ENCODE data around the gene SPP1. TPM values are rescaled to one million over a fixed set of nuclear protein-coding genes. Genes with fewer than 3 reads are reported as not detected.
"Not testable (repeated sequence)": the region's sequence is repeated elsewhere in the genome, so short reads cannot be mapped to it uniquely, and the experiment has no call there.

The SPP1 gene
- polyA plus RNA-seq, 2 donors: 0.59 to 1.6 TPM

GRCh38 chr4:87982446-87983010 lies 7.0 kb downstream of the SPP1 start:
- WGBS, 2 donors: 90% methylated on average over 13 of the region's 13 CpGs
- no peaks in the 10 kb centered on the region for H3K4me1 ChIP-seq (ENCODE audit: control insufficient read depth in 2 of 2, insufficient read depth in 2 of 2, low read length in 1 of 2)

DNA sequence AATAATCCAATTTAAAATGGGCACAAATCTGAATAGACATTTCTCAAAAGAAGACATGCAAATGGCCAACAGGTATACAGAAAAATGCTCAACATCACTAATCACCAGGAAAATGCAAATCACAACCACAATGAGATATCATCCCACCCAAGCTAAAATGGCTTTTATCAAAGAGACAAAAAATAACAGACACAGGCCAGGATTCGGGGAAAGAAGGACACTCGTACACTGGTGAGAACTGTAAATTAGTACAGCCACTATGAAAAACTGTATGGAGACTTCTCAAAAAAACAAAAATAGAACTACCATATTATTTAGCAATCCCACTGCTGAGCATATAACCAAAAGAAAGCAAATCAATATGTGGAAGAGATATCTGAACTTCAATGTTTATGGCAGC lies 8.5 kb downstream of the SPP1 start:
- no peak overlapping the region for H3K27ac ChIP-seq (ENCODE audit: low read depth in 2 of 2, low read length in 1 of 2)
- H3K36me3 ChIP-seq (ENCODE audit: control insufficient read depth in 2 of 2, insufficient read depth in 2 of 2, low read length in 1 of 2): no peaks in the 10 kb centered on the region
- no peaks in the 10 kb centered on the region for H3K9me3 ChIP-seq (ENCODE audit: control insufficient read depth in 2 of 2, insufficient read depth in 1 of 2, low read depth in 1 of 2, low read length in 1 of 2)
- WGBS, 2 donors: 94% methylated on average over 2 of the region's 2 CpGs
- no peaks in the 10 kb centered on the region for H3K27me3 ChIP-seq (ENCODE audit: control insufficient read depth in 1 of 2, insufficient read depth in 2 of 2, low read length in 2 of 2)
- H3K4me3 ChIP-seq (ENCODE audit: low read depth in 1 of 2, low read length in 2 of 2): no peak overlapping the region
- H3K4me1 ChIP-seq (ENCODE audit: control insufficient read depth in 2 of 2, insufficient read depth in 2 of 2, low read length in 1 of 2): no peaks in the 10 kb centered on the region

More at GRCh38 chr4:87982446-87983010, 7.0 kb downstream of the SPP1 start:
- Histone ChIP-seq H3K9me3 (ENCODE audit: control insufficient read depth in 2 of 2, insufficient read depth in 1 of 2, low read depth in 1 of 2, low read length in 1 of 2) (no peaks in the 10 kb centered on the region), H3K27me3 (ENCODE audit: control insufficient read depth in 1 of 2, insufficient read depth in 2 of 2, low read length in 2 of 2) (no peaks in the 10 kb centered on the region), H3K36me3 (ENCODE audit: control insufficient read depth in 2 of 2, insufficient read depth in 2 of 2, low read length in 1 of 2) (no peaks in the 10 kb centered on the region), H3K27ac (ENCODE audit: low read depth in 2 of 2, low read length in 1 of 2) (no peak overlapping the region), H3K4me3 (ENCODE audit: low read depth in 1 of 2, low read length in 2 of 2) (no peak overlapping the region)

DNA sequence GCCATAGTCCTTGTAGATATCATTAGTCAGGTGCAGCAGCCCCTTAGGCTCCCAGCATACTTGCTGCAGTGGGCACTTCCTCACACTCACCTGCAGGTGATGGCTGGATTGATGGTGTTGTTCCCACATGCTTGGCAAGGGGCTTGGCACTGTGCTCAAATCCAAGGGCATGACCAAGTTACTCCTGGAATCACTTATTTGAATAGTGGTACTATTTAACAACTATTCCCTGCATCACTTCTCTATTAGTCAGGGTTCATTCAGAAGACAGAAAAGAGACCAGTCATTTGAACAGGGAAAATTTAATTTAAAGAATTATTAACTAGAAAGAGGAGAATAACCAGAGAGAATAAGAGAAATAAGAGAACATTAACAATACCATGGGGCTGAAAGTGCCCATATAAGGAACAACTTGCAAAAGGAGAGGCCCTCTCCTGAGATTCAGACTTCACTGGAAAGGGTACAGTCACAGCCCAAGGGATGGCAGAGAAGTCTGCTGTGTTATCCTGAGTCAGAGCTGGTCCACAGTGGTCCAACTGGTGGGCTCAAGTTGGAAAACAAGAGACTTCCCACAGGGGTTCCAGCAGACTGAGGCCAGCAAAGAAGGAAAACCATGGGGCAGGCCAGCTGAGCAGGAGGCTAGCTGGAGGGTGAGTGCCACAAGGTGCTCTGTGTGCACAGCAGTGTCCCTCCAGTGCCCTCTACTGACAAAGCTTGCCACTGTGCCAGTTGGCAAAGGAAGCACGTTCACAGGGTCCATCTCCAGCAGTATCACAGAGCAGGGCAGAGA lies 9.8 kb downstream of the SPP1 start:
- no peaks in the 10 kb centered on the region for H3K4me1 ChIP-seq (ENCODE audit: control insufficient read depth in 2 of 2, insufficient read depth in 2 of 2, low read length in 1 of 2)
- H3K4me3 ChIP-seq (ENCODE audit: low read depth in 1 of 2, low read length in 2 of 2): no peak overlapping the region
- H3K27me3 ChIP-seq (ENCODE audit: control insufficient read depth in 1 of 2, insufficient read depth in 2 of 2, low read length in 2 of 2): no peaks in the 10 kb centered on the region
- H3K27ac ChIP-seq (ENCODE audit: low read depth in 2 of 2, low read length in 1 of 2): no peak overlapping the region
- WGBS, 2 donors: 0 to 4% methylated on average over 1 of the region's 1 CpG
- no peaks in the 10 kb centered on the region for H3K36me3 ChIP-seq (ENCODE audit: control insufficient read depth in 2 of 2, insufficient read depth in 2 of 2, low read length in 1 of 2)
- no peaks in the 10 kb centered on the region for H3K9me3 ChIP-seq (ENCODE audit: control insufficient read depth in 2 of 2, insufficient read depth in 1 of 2, low read depth in 1 of 2, low read length in 1 of 2)

DNA sequence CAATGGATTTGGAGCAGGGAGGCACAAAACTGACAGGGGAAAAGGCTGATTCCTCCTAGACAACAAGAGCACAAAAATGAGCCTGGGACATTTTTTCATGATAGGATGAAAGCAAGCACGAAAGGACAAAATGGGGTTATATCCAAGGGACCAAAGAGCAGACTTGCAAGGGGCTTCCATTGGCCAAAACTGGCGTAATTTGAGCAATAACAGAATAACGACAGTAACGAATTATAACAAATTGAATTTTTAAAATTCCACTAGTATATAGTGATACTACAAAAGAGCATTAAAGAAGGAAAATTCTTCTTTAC lies 10.3 kb downstream of the SPP1 start:
- H3K36me3 ChIP-seq (ENCODE audit: control insufficient read depth in 2 of 2, insufficient read depth in 2 of 2, low read length in 1 of 2): no peaks in the 10 kb centered on the region
- H3K27me3 ChIP-seq (ENCODE audit: control insufficient read depth in 1 of 2, insufficient read depth in 2 of 2, low read length in 2 of 2): no peaks in the 10 kb centered on the region
- H3K4me3 ChIP-seq (ENCODE audit: low read depth in 1 of 2, low read length in 2 of 2): no peak overlapping the region
- no peaks in the 10 kb centered on the region for H3K9me3 ChIP-seq (ENCODE audit: control insufficient read depth in 2 of 2, insufficient read depth in 1 of 2, low read depth in 1 of 2, low read length in 1 of 2)
- H3K27ac ChIP-seq (ENCODE audit: low read depth in 2 of 2, low read length in 1 of 2): no peak overlapping the region
- H3K4me1 ChIP-seq (ENCODE audit: control insufficient read depth in 2 of 2, insufficient read depth in 2 of 2, low read length in 1 of 2): no peaks in the 10 kb centered on the region
- WGBS, 2 donors: 60 to 69% methylated on average over 4 of the region's 4 CpGs

DNA sequence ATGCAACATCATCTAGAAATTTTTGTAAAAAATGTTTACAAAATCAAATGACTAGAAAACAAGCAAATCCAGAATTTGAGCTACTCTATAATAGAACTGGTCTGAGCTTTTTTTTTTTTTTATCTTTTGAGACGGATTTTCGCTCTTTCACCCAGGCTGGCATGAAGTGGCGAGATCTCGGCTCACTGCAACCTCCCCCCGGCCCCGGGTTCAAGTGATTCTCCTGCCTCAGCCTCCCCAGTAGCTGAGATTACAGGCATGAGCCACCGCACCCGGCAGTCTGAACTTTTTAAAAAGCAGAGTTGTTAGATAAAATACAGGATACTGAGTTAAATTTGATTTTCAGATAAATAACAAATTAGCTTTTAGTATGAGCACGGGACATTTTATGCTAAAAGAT lies 11.0 kb downstream of the SPP1 start:
- no peaks in the 10 kb centered on the region for H3K9me3 ChIP-seq (ENCODE audit: control insufficient read depth in 2 of 2, insufficient read depth in 1 of 2, low read depth in 1 of 2, low read length in 1 of 2)
- no peaks in the 10 kb centered on the region for H3K27me3 ChIP-seq (ENCODE audit: control insufficient read depth in 1 of 2, insufficient read depth in 2 of 2, low read length in 2 of 2)
- H3K27ac ChIP-seq (ENCODE audit: low read depth in 2 of 2, low read length in 1 of 2): no peak overlapping the region
- no peaks in the 10 kb centered on the region for H3K36me3 ChIP-seq (ENCODE audit: control insufficient read depth in 2 of 2, insufficient read depth in 2 of 2, low read length in 1 of 2)
- WGBS, 2 donors: 91 to 92% methylated on average over 9 of the region's 9 CpGs
- no peaks in the 10 kb centered on the region for H3K4me1 ChIP-seq (ENCODE audit: control insufficient read depth in 2 of 2, insufficient read depth in 2 of 2, low read length in 1 of 2)
- H3K4me3 ChIP-seq (ENCODE audit: low read depth in 1 of 2, low read length in 2 of 2): no peak overlapping the region

GRCh38 chr4:87989765-87990164 lies 14.3 kb downstream of the SPP1 start:
- Histone ChIP-seq H3K36me3 (ENCODE audit: control insufficient read depth in 2 of 2, insufficient read depth in 2 of 2, low read length in 1 of 2) (no peaks in the 10 kb centered on the region), H3K27ac (ENCODE audit: low read depth in 2 of 2, low read length in 1 of 2) (no peak overlapping the region), H3K27me3 (ENCODE audit: control insufficient read depth in 1 of 2, insufficient read depth in 2 of 2, low read length in 2 of 2) (no peaks in the 10 kb centered on the region), H3K9me3 (ENCODE audit: control insufficient read depth in 2 of 2, insufficient read depth in 1 of 2, low read depth in 1 of 2, low read length in 1 of 2) (no peaks in the 10 kb centered on the region), H3K4me3 (ENCODE audit: low read depth in 1 of 2, low read length in 2 of 2) (no peak overlapping the region), H3K4me1 (ENCODE audit: control insufficient read depth in 2 of 2, insufficient read depth in 2 of 2, low read length in 1 of 2) (no peaks in the 10 kb centered on the region)
- WGBS, 2 donors: 87 to 88% methylated on average over 4 of the region's 4 CpGs

GRCh38 chr4:87995435-87995834 lies 19.9 kb downstream of the SPP1 start:
- no peak overlapping the region for H3K27ac ChIP-seq (ENCODE audit: low read depth in 2 of 2, low read length in 1 of 2)
- no peak overlapping the region for H3K4me3 ChIP-seq (ENCODE audit: low read depth in 1 of 2, low read length in 2 of 2)

GRCh38 chr4:87999191-87999691 lies 23.7 kb downstream of the SPP1 start:
- H3K4me3 ChIP-seq (ENCODE audit: low read depth in 1 of 2, low read length in 2 of 2); H3K36me3 ChIP-seq (ENCODE audit: control insufficient read depth in 2 of 2, insufficient read depth in 2 of 2, low read length in 1 of 2); H3K27ac ChIP-seq (ENCODE audit: low read depth in 2 of 2, low read length in 1 of 2); H3K4me1 ChIP-seq (ENCODE audit: control insufficient read depth in 2 of 2, insufficient read depth in 2 of 2, low read length in 1 of 2); H3K27me3 ChIP-seq (ENCODE audit: control insufficient read depth in 1 of 2, insufficient read depth in 2 of 2, low read length in 2 of 2); H3K9me3 ChIP-seq (ENCODE audit: control insufficient read depth in 2 of 2, insufficient read depth in 1 of 2, low read depth in 1 of 2, low read length in 1 of 2): not testable (repeated sequence)
- 88 to 90% methylated on average over 2 of the region's 2 CpGs for WGBS, 2 donors

More at GRCh38 chr4:87995435-87995834, 19.9 kb downstream of the SPP1 start:
- Histone ChIP-seq H3K4me1 (ENCODE audit: control insufficient read depth in 2 of 2, insufficient read depth in 2 of 2, low read length in 1 of 2) (no peaks in the 10 kb centered on the region), H3K9me3 (ENCODE audit: control insufficient read depth in 2 of 2, insufficient read depth in 1 of 2, low read depth in 1 of 2, low read length in 1 of 2) (no peaks in the 10 kb centered on the region), H3K27me3 (ENCODE audit: control insufficient read depth in 1 of 2, insufficient read depth in 2 of 2, low read length in 2 of 2) (no peaks in the 10 kb centered on the region), H3K36me3 (ENCODE audit: control insufficient read depth in 2 of 2, insufficient read depth in 2 of 2, low read length in 1 of 2) (no peaks in the 10 kb centered on the region)
- WGBS, 2 donors: 79 to 83% methylated on average over 3 of the region's 3 CpGs

DNA sequence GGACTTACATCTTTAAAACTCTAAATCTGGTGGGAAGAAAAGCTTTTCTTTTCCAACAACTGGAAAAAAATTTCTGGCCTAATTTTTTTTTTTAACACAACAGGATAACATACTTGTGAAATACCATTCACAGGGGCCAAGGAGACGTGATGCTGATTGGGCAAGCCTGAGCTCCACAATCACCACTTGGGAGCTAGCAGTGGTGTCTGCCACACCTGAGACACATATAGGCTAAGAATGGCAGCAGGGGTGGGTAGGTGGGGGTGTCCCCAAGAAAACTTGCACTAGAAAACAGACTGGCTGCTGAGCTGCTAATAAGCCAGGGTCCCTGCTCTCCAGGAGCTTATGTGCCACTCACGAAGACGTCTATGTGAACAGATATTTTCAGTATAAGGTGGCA lies 26.4 kb downstream of the SPP1 start:
- no peaks in the 10 kb centered on the region for H3K27me3 ChIP-seq (ENCODE audit: control insufficient read depth in 1 of 2, insufficient read depth in 2 of 2, low read length in 2 of 2)
- H3K4me3 ChIP-seq (ENCODE audit: low read depth in 1 of 2, low read length in 2 of 2): no peak overlapping the region
- H3K27ac ChIP-seq (ENCODE audit: low read depth in 2 of 2, low read length in 1 of 2): no peak overlapping the region
- H3K4me1 ChIP-seq (ENCODE audit: control insufficient read depth in 2 of 2, insufficient read depth in 2 of 2, low read length in 1 of 2): no peaks in the 10 kb centered on the region
- H3K9me3 ChIP-seq (ENCODE audit: control insufficient read depth in 2 of 2, insufficient read depth in 1 of 2, low read depth in 1 of 2, low read length in 1 of 2): no peaks in the 10 kb centered on the region
- no peaks in the 10 kb centered on the region for H3K36me3 ChIP-seq (ENCODE audit: control insufficient read depth in 2 of 2, insufficient read depth in 2 of 2, low read length in 1 of 2)
- WGBS, 2 donors: 70 to 84% methylated on average over 3 of the region's 3 CpGs

DNA sequence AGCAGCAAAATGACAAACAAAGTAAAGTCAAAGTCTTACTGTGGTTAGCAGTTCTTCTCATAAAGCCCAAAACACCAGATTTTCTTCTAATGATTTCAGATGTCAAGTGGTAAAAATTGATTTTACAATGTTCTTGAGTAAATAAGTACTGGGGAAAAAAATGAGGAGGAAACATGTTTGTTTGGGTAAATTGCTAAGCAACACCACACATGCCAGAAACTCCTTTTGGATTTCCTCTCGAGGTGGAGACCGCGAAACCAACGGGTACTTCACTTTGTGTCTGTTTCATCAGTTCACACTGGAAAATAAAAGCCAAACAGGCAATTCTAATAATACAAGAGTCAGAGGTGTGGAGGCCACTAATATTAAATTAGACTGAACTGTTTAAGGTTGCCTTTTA lies 27.3 kb downstream of the SPP1 start:
- H3K36me3 ChIP-seq (ENCODE audit: control insufficient read depth in 2 of 2, insufficient read depth in 2 of 2, low read length in 1 of 2): no peaks in the 10 kb centered on the region
- no peak overlapping the region for H3K27ac ChIP-seq (ENCODE audit: low read depth in 2 of 2, low read length in 1 of 2)
- WGBS, 2 donors: 26 to 40% methylated on average over 4 of the region's 4 CpGs
- H3K4me3 ChIP-seq (ENCODE audit: low read depth in 1 of 2, low read length in 2 of 2): no peak overlapping the region
- H3K9me3 ChIP-seq (ENCODE audit: control insufficient read depth in 2 of 2, insufficient read depth in 1 of 2, low read depth in 1 of 2, low read length in 1 of 2): no peaks in the 10 kb centered on the region
- no peaks in the 10 kb centered on the region for H3K4me1 ChIP-seq (ENCODE audit: control insufficient read depth in 2 of 2, insufficient read depth in 2 of 2, low read length in 1 of 2)
- H3K27me3 ChIP-seq (ENCODE audit: control insufficient read depth in 1 of 2, insufficient read depth in 2 of 2, low read length in 2 of 2): no peaks in the 10 kb centered on the region

All from esophagus (tissue), 2 donors.